ENCODE measurements around the gene CLEC4G.

Gene CLEC4G

GRCh38 chr19:7756258-7756657, 24.3 kb upstream of the CLEC4G start:
- H3K4me2 ChIP-seq (ENCODE audit: low read length), result no peak overlapping the region
- no peak overlapping the region for H3K4me3 ChIP-seq (ENCODE audit: low read length)
- no peaks in the 10 kb centered on the region for H3K79me2 ChIP-seq (ENCODE audit: low read length)
- H3K9ac ChIP-seq (ENCODE audit: low read length), result no peak overlapping the region
- no peak overlapping the region for H3K27ac ChIP-seq (ENCODE audit: low read length)
- peaks cover 33% of the 10 kb centered on the region; the same call in 1 of the 2 replicates for H3K27me3 ChIP-seq (ENCODE audit: low read depth, low read length)
- no peak overlapping the region for H2AFZ ChIP-seq (ENCODE audit: low read depth, low read length)
- no peak for TF ChIP-seq CTCF (IDR thresholded peaks at IDR 0.05; ENCODE audit: low read depth, low read length)
- TF ChIP-seq EZH2phosphoT487 (IDR thresholded peaks at IDR 0.05; ENCODE audit: low read depth), result no peak
- peaks cover 5% of the 10 kb centered on the region for H3K4me1 ChIP-seq (ENCODE audit: low read length)
- H4K20me1 ChIP-seq (ENCODE audit: insufficient read depth, low read length), result no peaks in the 10 kb centered on the region
- H3K9me3 ChIP-seq (ENCODE audit: insufficient read depth, low read length), result peaks cover 47% of the 10 kb centered on the region
- no peaks in the 10 kb centered on the region for H3K36me3 ChIP-seq (replicated peaks; ENCODE audit: low read depth, low read length)

GRCh38 chr19:7751157-7751783, 19.4 kb upstream of the CLEC4G start:
- peaks cover 25% of the 10 kb centered on the region for H3K9me3 ChIP-seq (ENCODE audit: insufficient read depth, low read length)
- no peaks in the 10 kb centered on the region for H3K36me3 ChIP-seq (replicated peaks; ENCODE audit: low read depth, low read length)
- H3K4me3 ChIP-seq (ENCODE audit: low read length), result peak overlapping the region; percentile 3; the same call in 1 of the 2 replicates
- H2AFZ ChIP-seq (ENCODE audit: low read depth, low read length), result no peak overlapping the region
- H3K4me1 ChIP-seq (ENCODE audit: low read length), result peaks cover 12% of the 10 kb centered on the region
- H3K4me2 ChIP-seq (ENCODE audit: low read length), result peak overlapping the region; percentile 33
- peaks cover 63% of the 10 kb centered on the region for H3K27me3 ChIP-seq (ENCODE audit: low read depth, low read length)
- H3K9ac ChIP-seq (ENCODE audit: low read length), result no peak overlapping the region
- TF ChIP-seq EZH2phosphoT487 (IDR thresholded peaks at IDR 0.05; ENCODE audit: low read depth) (no peak), CTCF (IDR thresholded peaks at IDR 0.05; ENCODE audit: low read depth, low read length) (no peak)
- H3K79me2 ChIP-seq (ENCODE audit: low read length), result no peaks in the 10 kb centered on the region
- H3K27ac ChIP-seq (ENCODE audit: low read length), result no peak overlapping the region
- H4K20me1 ChIP-seq (ENCODE audit: insufficient read depth, low read length), result peaks cover under 1% of the 10 kb centered on the region; the same call in 1 of the 2 replicates

GRCh38 chr19:7748756-7749155, 16.8 kb upstream of the CLEC4G start:
- Histone ChIP-seq H3K36me3 (replicated peaks; ENCODE audit: low read depth, low read length) (no peaks in the 10 kb centered on the region), H3K4me3 (ENCODE audit: low read length) (no peak overlapping the region), H3K9me3 (ENCODE audit: insufficient read depth, low read length) (peaks cover 12% of the 10 kb centered on the region; the same call in 1 of the 2 replicates), H4K20me1 (ENCODE audit: insufficient read depth, low read length) (peaks cover 10% of the 10 kb centered on the region; the same call in 1 of the 2 replicates), H3K79me2 (ENCODE audit: low read length) (no peaks in the 10 kb centered on the region), H2AFZ (ENCODE audit: low read depth, low read length) (no peak overlapping the region), H3K9ac (ENCODE audit: low read length) (no peak overlapping the region), H3K4me2 (ENCODE audit: low read length) (no peak overlapping the region), H3K4me1 (ENCODE audit: low read length) (peaks cover 22% of the 10 kb centered on the region), H3K27ac (ENCODE audit: low read length) (no peak overlapping the region), H3K27me3 (ENCODE audit: low read depth, low read length) (peaks cover 70% of the 10 kb centered on the region)
- peak; percentile 5; the same call in 1 of the 2 replicates for TF ChIP-seq CTCF (IDR thresholded peaks at IDR 0.05; ENCODE audit: low read depth, low read length)
- TF ChIP-seq EZH2phosphoT487 (IDR thresholded peaks at IDR 0.05; ENCODE audit: low read depth), result no peak

GRCh38 chr19:7748171-7748570, 16.3 kb upstream of the CLEC4G start:
- Histone ChIP-seq H3K4me2 (ENCODE audit: low read length) (no peak overlapping the region), H3K79me2 (ENCODE audit: low read length) (no peaks in the 10 kb centered on the region), H2AFZ (ENCODE audit: low read depth, low read length) (no peak overlapping the region), H3K9ac (ENCODE audit: low read length) (no peak overlapping the region), H3K9me3 (ENCODE audit: insufficient read depth, low read length) (peaks cover 12% of the 10 kb centered on the region; the same call in 1 of the 2 replicates), H3K36me3 (replicated peaks; ENCODE audit: low read depth, low read length) (no peaks in the 10 kb centered on the region), H3K27ac (ENCODE audit: low read length) (no peak overlapping the region), H3K4me3 (ENCODE audit: low read length) (no peak overlapping the region), H3K27me3 (ENCODE audit: low read depth, low read length) (peaks cover 69% of the 10 kb centered on the region), H3K4me1 (ENCODE audit: low read length) (peaks cover 28% of the 10 kb centered on the region), H4K20me1 (ENCODE audit: insufficient read depth, low read length) (peaks cover 14% of the 10 kb centered on the region; the same call in 1 of the 2 replicates)
- TF ChIP-seq EZH2phosphoT487 (IDR thresholded peaks at IDR 0.05; ENCODE audit: low read depth), result no peak
- TF ChIP-seq CTCF (IDR thresholded peaks at IDR 0.05; ENCODE audit: low read depth, low read length), result no peak

Measured in OCI-LY3 (cell line).